ENCODE measurements around the gene RRP12. TPM values are rescaled to one million over a fixed set of nuclear protein-coding genes. Genes with fewer than 3 reads are reported as not detected.

RRP12 gene
- total RNA-seq, 2 experiments from 2014 or later = 51.0 to 55.2 TPM

Other genes with a start within 250 kb of the RRP12 start
- under 1 TPM; 0.44 to 0.60 TPM for gene SLIT1, start 215.4 kb downstream of the RRP12 start, total RNA-seq
- gene ARHGAP19, start 108.7 kb downstream of the RRP12 start, total RNA-seq = 10 to 100 TPM; 76.7 to 91.9 TPM
- gene FRAT1, start 82.1 kb downstream of the RRP12 start, total RNA-seq = 1 to 10 TPM; 2.3 to 3.0 TPM
- 1 to 10 TPM; 5.1 to 5.6 TPM for gene FRAT2, start 66.6 kb downstream of the RRP12 start, total RNA-seq
- gene PGAM1, start 24.9 kb upstream of the RRP12 start, total RNA-seq = 1,000 to 10,000 TPM; 1,371 to 1,393 TPM
- gene EXOSC1, start 44.7 kb upstream of the RRP12 start, total RNA-seq = 10 to 100 TPM; 54.9 to 64.0 TPM
- gene ZDHHC16, start 44.8 kb upstream of the RRP12 start, total RNA-seq = 10 to 100 TPM; 20.7 to 26.5 TPM
- gene MMS19, start 97.1 kb upstream of the RRP12 start, total RNA-seq = 10 to 100 TPM; 95.0 to 95.6 TPM
- gene UBTD1, start 97.6 kb upstream of the RRP12 start, total RNA-seq = 1 to 10 TPM in 1 of 2 experiments, under 1 TPM in 1; 0.86 to 1.3 TPM
- gene ANKRD2, start 171.4 kb upstream of the RRP12 start, total RNA-seq = under 1 TPM in 1 of 2 experiments, not detected in 1; 0.26 TPM
- gene HOGA1, start 183.0 kb upstream of the RRP12 start, total RNA-seq = not detected
- not detected for gene C10orf62, start 188.4 kb upstream of the RRP12 start, total RNA-seq
- 10 to 100 TPM; 10.7 TPM for gene MORN4, start 232.2 kb upstream of the RRP12 start, total RNA-seq
- gene PI4K2A, start 239.3 kb upstream of the RRP12 start, total RNA-seq = 1 to 10 TPM; 8.9 to 9.4 TPM